ENCODE results near the gene PLA2G4A. TPM values are rescaled to one million over a fixed set of nuclear protein-coding genes. Genes with fewer than 3 reads are reported as not detected.

The PLA2G4A gene
- total and polyA plus RNA-seq, 2 donors: 23.3 to 36.8 TPM

DNA sequence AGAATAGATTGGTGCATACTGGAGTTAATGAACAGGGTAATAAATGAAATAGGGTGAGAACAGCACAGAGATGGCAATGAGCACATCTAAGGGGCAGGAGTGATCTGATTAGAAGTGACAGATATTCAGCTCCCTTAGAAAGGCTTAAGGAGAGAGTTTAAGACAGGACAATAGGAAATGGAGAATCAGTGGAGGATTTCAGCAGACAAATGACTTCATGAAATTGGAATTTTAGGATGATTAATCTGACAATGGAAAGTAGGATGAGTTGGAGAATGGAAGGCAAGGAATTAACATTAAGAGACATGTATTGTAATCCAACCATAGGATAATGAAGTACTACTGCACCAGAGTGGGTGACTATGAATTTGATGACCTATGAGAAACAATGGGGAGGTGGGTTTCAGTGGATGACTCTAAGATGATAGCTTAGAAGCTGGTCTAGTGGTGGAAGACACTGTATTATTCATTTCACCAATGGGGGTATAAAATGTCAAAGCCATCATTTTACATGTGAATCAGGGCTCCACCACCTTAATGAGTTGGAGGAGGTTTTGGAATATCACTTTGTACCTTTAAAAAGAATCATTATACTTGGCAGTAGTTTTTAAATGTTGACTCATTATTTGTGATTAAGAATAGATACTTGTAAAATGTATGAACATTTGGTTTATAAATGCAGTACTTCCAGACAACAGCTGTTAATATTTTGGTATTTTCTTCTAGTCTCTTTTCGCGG is 139.1 kb downstream of the PLA2G4A start:
- H3K4me3 ChIP-seq (ENCODE audit: low read depth, low read length): no peak overlapping the region
- H3K4me1 ChIP-seq (ENCODE audit: insufficient read depth): no peaks in the 10 kb centered on the region
- no peaks in the 10 kb centered on the region for H3K36me3 ChIP-seq (ENCODE audit: insufficient read depth)
- no peak for DNase-seq (ENCODE audit: extremely low spot score)
- WGBS: 62% methylated on average over 2 of the region's 2 CpGs
- no peak overlapping the region for H3K27ac ChIP-seq (ENCODE audit: low read depth)

DNA sequence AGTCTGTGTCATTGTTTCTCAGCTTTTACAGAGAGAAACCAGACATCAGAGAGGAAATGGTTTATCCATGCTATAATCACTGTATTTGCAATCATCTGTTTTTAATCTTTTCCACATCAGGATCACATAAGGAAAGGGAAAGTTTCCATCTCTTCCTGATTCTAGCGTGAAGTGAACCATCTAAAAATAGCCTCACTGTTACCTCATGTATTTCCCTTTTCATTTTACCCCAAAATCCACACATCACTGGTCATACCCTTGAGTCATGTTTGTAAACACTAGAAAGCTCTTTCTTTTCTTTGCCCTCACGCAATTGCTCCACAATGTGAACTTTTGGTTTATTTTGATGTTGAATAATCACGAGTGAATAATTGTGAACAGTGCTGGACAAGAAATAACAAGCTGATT is 146.0 kb downstream of the PLA2G4A start:
- WGBS: 14% methylated on average over 3 of the region's 3 CpGs
- Histone ChIP-seq H3K36me3 (ENCODE audit: insufficient read depth) (peaks cover 1% of the 10 kb centered on the region), H3K4me3 (ENCODE audit: low read depth, low read length) (no peak overlapping the region), H3K4me1 (ENCODE audit: insufficient read depth) (no peaks in the 10 kb centered on the region), H3K27ac (ENCODE audit: low read depth) (peak overlapping the region; percentile 50)
- no peak for DNase-seq (ENCODE audit: extremely low spot score)

DNA sequence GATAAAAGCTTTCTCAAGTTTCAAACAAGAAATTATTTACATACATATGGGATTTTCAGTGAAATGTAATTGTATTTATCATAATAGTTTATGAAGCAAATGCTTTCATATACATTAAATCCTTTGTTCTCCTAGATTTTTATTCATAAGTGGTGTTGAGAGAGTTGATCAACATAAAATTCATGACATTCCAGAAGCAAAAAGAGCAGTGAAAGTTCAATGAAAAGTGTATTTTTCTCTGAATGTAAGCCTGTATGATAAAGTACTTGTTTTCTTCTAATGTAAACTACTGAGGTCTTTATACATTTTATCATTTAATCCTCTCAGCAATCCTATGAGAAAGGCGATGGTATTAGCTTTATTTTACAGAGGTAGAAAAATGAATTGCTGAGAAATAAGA is 146.5 kb downstream of the PLA2G4A start:
- H3K27ac ChIP-seq (ENCODE audit: low read depth): peak overlapping the region; percentile 10
- no peak for DNase-seq (ENCODE audit: extremely low spot score)
- H3K36me3 ChIP-seq (ENCODE audit: insufficient read depth): peaks cover 1% of the 10 kb centered on the region
- H3K4me1 ChIP-seq (ENCODE audit: insufficient read depth): no peaks in the 10 kb centered on the region
- 30% methylated on average over 1 of the region's 1 CpG for WGBS
- H3K4me3 ChIP-seq (ENCODE audit: low read depth, low read length): no peak overlapping the region

DNA sequence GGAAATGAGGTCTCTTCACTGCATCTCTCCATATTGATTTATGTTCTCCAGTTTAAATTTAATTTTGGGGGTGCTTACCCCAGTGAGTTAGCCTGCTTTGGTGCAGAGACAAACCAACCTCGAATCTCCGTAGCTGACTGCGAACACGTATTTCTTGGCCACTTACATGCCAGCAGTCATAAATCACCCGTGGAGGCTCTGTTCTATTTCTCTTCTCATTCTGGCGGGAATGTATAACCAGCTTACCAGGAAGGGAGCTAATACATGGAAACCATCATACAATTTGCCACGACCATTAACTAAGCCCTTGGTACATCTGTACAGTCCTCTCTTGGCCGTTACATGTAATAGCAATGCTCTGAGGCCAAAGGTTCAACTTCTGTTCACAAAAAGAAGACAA is 148.0 kb downstream of the PLA2G4A start:
- Histone ChIP-seq H3K36me3 (ENCODE audit: insufficient read depth) (peaks cover 1% of the 10 kb centered on the region), H3K27ac (ENCODE audit: low read depth) (no peak overlapping the region), H3K4me1 (ENCODE audit: insufficient read depth) (no peaks in the 10 kb centered on the region), H3K4me3 (ENCODE audit: low read depth, low read length) (no peak overlapping the region)
- WGBS: 52% methylated on average over 8 of the region's 8 CpGs
- no peak for DNase-seq (ENCODE audit: extremely low spot score)

DNA sequence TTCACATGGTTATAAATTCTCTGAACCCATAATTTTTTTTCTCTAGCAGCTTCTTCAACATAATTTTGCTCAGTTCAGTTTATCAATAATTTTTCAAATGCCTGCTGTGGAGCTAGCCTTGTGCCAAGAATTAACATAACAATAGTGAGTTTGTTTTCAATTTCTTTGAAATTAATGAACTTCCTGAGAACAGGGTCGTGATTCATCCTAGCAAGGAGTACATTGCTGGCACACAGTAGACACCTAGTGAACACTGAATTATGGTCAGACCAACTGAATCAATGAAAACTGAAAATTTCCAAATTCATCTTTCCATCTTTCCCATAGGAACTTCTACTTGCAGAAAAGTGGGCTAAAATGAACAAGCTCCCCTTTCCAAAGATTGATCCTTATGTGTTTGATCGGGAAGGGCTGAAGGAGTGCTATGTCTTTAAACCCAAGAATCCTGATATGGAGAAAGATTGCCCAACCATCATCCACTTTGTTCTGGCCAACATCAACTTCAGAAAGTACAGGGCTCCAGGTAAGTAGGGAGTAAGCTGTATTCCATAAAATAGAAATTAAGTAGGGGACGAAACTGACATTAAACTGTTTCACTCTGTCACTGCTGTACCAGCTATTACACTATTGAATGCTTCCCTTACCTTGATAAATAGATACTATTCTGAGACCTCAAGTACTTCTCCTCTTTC is 148.7 kb downstream of the PLA2G4A start:
- DNase-seq (ENCODE audit: extremely low spot score): no peak
- no peak overlapping the region for H3K4me3 ChIP-seq (ENCODE audit: low read depth, low read length)
- WGBS: 86% methylated on average over 3 of the region's 3 CpGs
- H3K4me1 ChIP-seq (ENCODE audit: insufficient read depth): no peaks in the 10 kb centered on the region
- no peak overlapping the region for H3K27ac ChIP-seq (ENCODE audit: low read depth)
- H3K36me3 ChIP-seq (ENCODE audit: insufficient read depth): peaks cover 1% of the 10 kb centered on the region

DNA sequence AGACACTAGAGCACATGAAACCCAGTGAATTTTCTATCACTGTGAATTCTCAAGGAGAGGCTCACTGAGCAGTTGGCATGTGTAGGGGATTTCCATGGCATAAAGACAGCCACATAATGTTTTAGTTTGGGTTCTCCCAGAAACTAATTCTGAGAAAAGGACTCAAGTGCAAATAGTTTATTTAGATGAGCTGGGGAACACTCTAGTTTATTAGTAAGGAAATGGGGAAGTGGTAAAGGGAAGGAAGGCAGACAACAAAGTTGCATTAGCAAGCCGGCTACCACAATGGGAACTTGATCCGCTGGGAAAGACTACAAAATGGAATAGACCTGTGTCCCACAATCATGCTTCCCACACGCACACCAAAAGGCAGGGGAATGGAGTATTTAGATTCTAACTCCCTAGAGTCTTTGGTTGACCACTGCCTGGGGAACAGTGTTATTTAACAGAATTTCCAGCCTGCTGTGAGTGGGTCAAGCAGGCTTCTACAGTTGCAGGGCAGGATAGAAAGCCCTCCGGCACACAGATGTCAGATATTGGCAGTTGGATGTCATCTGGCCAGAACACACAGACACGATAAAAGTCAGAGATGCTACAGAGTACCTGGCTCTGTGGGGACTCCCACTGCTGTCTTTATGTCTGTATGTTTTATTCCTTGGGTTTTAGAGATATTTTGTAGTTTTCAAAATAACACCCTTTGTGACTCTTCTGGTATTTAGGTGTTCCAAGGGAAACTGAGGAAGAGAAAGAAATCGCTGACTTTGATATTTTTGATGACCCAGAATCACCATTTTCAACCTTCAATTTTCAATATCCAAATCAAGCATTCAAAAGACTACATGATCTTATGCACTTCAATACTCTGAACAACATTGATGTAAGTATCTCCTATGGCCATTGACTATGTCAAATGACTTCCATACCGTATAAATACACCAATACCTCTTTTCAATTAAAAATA is 150.1 kb downstream of the PLA2G4A start:
- 94% methylated on average over 7 of the region's 7 CpGs for WGBS
- H3K4me3 ChIP-seq (ENCODE audit: low read depth, low read length): no peak overlapping the region
- no peaks in the 10 kb centered on the region for H3K4me1 ChIP-seq (ENCODE audit: insufficient read depth)
- no peak for DNase-seq (ENCODE audit: extremely low spot score)
- no peaks in the 10 kb centered on the region for H3K36me3 ChIP-seq (ENCODE audit: insufficient read depth)
- H3K27ac ChIP-seq (ENCODE audit: low read depth): no peak overlapping the region

DNA sequence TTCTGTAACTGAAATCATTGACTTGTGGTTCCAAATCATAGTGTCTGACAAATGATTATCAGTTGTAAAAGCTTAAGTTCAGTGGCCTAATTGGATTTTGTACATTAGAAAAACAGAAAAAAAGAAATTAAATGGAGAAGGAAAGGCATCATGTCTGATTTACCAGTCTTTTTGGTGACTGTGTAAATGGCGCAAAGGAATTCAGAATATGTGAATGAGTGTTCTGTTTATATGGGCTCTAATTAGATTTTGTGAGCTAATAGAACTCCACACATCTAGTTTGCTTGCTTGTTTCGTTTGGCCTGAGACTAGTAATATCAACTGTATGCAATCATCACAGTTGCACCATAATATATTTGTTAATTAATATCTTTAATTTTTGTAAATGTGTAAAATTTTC is 151.7 kb downstream of the PLA2G4A start:
- Histone ChIP-seq H3K4me1 (ENCODE audit: insufficient read depth) (no peaks in the 10 kb centered on the region), H3K36me3 (ENCODE audit: insufficient read depth) (no peaks in the 10 kb centered on the region), H3K4me3 (ENCODE audit: low read depth, low read length) (no peak overlapping the region), H3K27ac (ENCODE audit: low read depth) (no peak overlapping the region)
- WGBS: 95% methylated on average over 2 of the region's 2 CpGs
- no peak for DNase-seq (ENCODE audit: extremely low spot score)

DNA sequence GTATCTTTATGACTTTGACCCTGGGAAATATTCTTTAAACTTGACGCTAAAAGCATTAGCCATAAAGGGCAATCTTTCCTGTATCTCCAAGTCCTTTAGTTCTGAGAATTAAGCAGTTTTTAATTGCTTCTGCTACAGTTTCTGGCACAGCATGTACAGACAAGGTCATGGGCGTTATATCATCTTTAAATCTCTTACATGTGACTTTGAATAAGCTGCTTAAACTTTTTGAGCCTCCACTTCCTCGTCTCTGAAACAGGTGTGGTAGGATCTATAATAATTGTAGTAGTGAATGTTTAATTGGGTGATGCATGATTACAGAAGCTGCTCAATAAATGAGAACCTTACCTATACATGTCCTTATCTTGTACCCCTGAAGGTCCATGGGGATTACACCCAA is 153.4 kb downstream of the PLA2G4A start:
- no peaks in the 10 kb centered on the region for H3K4me1 ChIP-seq (ENCODE audit: insufficient read depth)
- WGBS: 59% methylated on average over 3 of the region's 3 CpGs
- no peak overlapping the region for H3K4me3 ChIP-seq (ENCODE audit: low read depth, low read length)
- no peaks in the 10 kb centered on the region for H3K36me3 ChIP-seq (ENCODE audit: insufficient read depth)
- no peak for DNase-seq (ENCODE audit: extremely low spot score)
- no peak overlapping the region for H3K27ac ChIP-seq (ENCODE audit: low read depth)

DNA sequence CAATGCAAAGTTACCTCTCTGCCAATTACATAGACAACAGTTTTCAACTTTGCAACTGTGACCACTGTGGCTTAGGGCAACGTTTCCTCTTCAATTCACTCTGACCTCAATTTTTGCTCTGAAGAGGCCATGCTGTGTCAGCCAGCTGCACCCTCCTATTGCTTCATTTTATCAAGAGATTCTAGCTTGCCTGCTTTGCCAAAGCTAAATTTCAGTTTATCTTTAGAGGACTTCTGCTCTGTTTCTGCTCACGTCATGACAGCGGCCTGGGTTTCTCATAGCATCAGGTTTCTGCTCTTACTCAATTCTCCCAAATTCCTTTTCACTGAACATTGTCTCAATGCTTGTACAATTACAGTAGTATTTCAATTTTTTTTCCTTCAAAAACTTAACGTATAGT is 154.6 kb downstream of the PLA2G4A start:
- H3K36me3 ChIP-seq (ENCODE audit: insufficient read depth): no peaks in the 10 kb centered on the region
- H3K4me3 ChIP-seq (ENCODE audit: low read depth, low read length): no peak overlapping the region
- no peak for DNase-seq (ENCODE audit: extremely low spot score)
- WGBS: 26% methylated on average over 4 of the region's 4 CpGs
- H3K27ac ChIP-seq (ENCODE audit: low read depth): no peak overlapping the region
- no peaks in the 10 kb centered on the region for H3K4me1 ChIP-seq (ENCODE audit: insufficient read depth)

DNA sequence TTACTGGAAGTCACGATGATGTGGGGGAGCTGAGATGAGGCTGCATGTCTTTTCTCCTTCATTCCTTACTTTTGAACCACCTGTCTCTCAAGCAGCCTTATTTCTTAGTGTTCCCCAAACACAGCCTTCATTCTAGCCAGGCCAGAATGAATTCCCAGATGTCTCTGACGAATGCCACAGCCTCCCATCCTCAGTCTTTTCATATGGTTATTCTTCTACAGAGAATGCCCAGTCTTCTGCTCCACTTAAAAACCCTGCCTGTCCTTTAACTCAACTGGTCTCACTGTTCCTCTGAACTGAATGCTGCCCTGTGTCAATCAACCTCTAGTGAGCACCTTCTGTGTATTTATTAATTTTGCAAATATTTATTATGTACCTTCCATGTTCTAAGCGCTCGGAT is 156.2 kb downstream of the PLA2G4A start:
- H3K27ac ChIP-seq (ENCODE audit: low read depth): no peak overlapping the region
- no peak overlapping the region for H3K4me3 ChIP-seq (ENCODE audit: low read depth, low read length)
- H3K36me3 ChIP-seq (ENCODE audit: insufficient read depth): no peaks in the 10 kb centered on the region
- H3K4me1 ChIP-seq (ENCODE audit: insufficient read depth): no peaks in the 10 kb centered on the region
- 87% methylated on average over 4 of the region's 4 CpGs for WGBS
- DNase-seq (ENCODE audit: extremely low spot score): no peak

DNA sequence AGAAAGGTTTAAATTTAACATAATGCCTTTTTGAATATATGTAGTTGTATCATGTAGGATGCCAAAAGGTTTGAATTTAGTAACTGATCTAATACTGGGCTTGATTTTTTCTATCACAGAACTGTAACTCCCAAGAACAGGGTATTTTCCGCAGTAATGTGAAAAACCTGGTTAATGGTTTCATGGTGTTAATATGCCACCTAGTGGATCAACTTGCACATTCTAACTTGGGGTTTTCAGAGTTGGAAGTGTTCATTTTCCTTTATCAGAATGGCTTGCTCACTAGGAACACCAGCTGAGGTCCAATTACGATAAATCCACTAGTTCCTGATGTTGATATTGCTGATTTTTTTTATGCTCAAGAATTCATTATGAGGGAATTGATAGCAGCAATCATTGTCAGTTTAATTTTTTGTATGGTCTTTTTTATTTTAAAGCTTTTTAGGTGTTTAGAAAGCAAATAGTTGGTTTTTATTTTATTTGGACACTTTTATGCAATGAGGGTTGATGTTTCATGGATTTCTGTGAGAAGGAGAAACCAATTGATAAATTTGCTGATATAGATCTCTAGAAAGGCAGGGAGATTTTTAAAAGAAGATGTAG is 157.2 kb downstream of the PLA2G4A start:
- Histone ChIP-seq H3K4me3 (ENCODE audit: low read depth, low read length) (no peak overlapping the region), H3K4me1 (ENCODE audit: insufficient read depth) (no peaks in the 10 kb centered on the region), H3K36me3 (ENCODE audit: insufficient read depth) (no peaks in the 10 kb centered on the region), H3K27ac (ENCODE audit: low read depth) (no peak overlapping the region)
- WGBS: 5% methylated on average over 2 of the region's 2 CpGs
- peak; percentile 66 for DNase-seq (ENCODE audit: extremely low spot score)

DNA sequence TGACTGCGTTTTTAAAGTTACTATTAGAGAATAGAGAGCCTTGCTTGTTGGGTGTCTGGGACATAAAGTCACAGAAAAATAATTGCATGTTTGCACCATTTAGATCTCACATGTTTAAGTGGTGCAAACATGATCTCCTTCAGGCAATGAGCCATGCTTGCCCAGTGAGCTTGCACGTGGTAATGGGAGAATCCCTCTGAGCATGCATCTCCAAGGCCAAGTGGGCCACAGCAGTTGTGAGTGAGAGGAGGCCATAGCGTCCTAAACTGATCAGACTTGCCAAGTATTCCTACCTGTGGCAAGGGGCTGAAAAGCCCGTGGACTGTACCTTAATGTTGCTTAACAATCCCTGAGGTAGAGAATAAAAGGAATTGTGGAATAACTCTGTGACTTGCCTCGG is 158.3 kb downstream of the PLA2G4A start:
- H3K4me3 ChIP-seq (ENCODE audit: low read depth, low read length): no peak overlapping the region
- no peak overlapping the region for H3K27ac ChIP-seq (ENCODE audit: low read depth)
- WGBS: 83% methylated on average over 5 of the region's 5 CpGs
- no peaks in the 10 kb centered on the region for H3K36me3 ChIP-seq (ENCODE audit: insufficient read depth)
- DNase-seq (ENCODE audit: extremely low spot score): no peak
- H3K4me1 ChIP-seq (ENCODE audit: insufficient read depth): no peaks in the 10 kb centered on the region

DNA sequence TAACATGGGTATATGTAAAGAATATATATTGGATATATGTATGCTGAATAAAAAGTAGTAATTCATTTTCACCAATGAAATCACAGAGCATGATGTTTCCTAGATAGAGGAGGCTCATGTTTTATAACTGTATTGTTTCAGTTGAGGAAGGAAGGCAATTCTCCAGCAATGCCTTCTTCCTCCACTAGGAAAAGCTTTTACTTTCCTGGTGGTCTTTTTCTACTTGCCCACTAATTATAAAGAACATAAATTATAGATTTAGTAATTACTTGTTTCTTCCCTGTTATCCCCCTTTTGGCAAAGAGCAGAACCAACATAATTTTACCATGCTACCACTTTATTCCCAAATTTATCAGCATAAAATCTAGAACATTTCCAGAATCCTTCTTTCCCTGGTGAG is 159.0 kb downstream of the PLA2G4A start:
- Histone ChIP-seq H3K4me1 (ENCODE audit: insufficient read depth) (no peaks in the 10 kb centered on the region), H3K36me3 (ENCODE audit: insufficient read depth) (no peaks in the 10 kb centered on the region), H3K4me3 (ENCODE audit: low read depth, low read length) (no peak overlapping the region), H3K27ac (ENCODE audit: low read depth) (no peak overlapping the region)
- no peak for DNase-seq (ENCODE audit: extremely low spot score)
